COLO668 (cell line): ENCODE measurements around the gene DGKB.

ENCODE experiments used
- DNase-seq: peaks from one replicate; lab custom pipeline; 2025; ENCODE audit not compliant: unreplicated experiment; lab: John Stamatoyannopoulos, UW

Gene DGKB

DNA sequence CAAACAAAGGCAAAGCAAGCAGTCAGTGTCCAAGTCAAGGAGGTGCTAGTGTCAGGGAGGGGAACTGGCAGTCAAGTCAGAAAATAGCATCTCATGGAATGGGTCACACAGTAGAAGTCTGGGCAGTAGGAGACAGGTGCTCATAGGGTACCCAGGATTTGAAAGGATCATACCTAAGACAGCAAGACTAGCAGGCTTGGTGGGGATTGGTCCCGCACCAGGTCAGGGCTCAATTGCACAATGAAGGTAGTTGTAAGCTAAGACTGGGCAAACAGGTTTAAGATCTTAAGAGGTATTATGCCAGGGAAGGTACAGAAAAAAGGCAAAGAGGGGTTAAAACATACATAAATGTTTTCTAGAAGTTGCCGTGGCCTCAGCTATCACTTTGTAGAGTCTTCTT, 731.7 kb downstream of the DGKB start:
- DNase-seq: no peak

- DNase-seq: no peak
Measured at GRCh38 chr7:14158111-14158510, 744.4 kb downstream of the DGKB start.

GRCh38 chr7:14156436-14156835, 746.1 kb downstream of the DGKB start:
- no peak for DNase-seq

DNA sequence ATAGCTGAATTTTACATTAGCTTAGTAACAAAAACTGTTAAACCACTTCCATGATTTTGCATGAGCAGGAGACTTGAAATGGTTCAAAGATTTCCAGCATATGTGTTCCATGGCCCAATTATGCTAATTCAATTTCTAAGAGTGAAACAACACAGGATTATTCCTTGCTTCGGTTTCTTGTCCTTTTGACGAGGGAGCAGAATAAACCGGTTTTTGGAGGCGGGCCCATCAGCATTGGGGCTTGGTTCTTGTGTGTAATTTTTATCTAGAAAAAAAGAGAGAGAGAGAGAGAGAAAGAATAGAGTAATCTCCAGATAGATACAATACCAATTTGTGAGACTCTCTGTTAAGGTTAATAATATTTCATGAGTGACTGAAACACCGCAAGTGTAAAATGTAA, 753.6 kb downstream of the DGKB start:
- no peak for DNase-seq

DNA sequence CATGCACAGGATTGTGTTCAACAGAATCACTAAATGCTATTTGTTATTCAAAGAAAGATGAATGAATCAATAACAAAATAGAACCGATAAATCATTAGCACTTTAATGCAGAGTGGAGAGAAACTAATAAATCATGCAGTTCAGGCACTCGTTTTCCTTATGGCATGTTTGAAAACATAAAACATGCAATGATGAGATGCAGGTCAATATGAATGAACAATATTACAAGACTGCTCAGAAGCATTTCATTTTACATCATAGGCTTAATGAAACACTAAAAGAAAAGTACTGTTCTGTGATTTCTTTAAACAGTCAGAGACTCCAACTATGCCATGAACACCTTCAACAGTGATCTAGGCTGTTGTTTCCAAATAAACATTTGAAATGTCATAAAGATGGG, 755.0 kb downstream of the DGKB start:
- DNase-seq: no peak

DNA sequence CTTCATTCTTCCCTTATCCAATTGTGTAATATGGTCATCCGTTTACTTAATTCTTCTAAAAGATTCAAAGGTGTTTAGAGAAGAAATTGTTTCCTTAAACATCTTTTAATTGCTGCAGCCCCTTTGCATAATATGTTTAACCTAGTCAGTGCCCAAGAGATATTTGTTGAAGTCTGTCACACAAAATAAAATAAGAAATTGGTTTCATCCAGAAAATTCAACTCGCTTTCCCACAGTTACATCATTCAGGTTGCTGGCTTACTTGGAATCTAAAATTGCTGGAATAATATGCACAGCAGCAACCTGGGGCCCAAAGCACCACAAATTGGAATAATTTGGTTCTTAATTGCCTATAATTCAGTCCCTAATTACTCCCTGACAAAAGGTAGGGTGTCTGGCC, 758.0 kb downstream of the DGKB start:
- DNase-seq: no peak

DNA sequence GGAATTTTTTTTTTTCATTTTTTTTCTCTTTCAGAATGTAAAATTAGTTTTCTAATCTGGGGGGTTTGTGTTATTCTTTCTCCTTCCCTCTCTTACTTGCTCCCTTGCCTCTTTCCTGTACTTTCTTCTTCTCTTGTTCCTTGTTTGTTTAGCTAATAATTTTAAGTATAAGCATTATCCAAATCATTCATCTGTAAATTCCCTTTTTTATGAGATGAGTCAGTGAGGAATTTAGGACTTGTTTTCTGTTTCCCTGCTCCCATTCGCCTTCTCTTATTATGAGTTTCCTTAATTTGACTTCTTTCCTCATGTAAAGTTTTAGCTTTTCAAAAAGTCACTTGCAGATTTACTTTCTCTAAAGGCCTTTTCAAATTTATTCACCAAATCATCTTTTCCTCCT, 758.4 kb downstream of the DGKB start:
- no peak for DNase-seq

DNA sequence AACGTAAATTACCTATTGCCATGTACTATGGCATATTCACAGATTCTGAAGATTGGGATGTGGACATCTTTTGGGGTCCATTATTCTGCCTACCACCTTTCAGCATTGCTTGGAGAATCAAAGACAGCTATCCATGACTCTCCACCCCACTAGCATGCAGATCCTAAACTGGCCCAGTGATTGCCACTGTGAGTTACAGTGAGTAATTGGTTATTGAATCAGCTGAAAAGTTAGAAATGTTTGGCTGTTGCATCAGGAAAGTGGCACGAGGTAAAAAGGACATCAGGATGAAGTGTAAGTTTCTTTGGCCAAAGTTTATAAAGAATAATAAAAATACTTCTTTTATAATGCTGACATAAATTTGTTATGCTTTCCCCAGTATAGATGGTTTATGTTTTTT, 764.9 kb downstream of the DGKB start:
- no peak for DNase-seq

GRCh38 chr7:14133752-14134151, 768.8 kb downstream of the DGKB start:
- DNase-seq: no peak

DNA sequence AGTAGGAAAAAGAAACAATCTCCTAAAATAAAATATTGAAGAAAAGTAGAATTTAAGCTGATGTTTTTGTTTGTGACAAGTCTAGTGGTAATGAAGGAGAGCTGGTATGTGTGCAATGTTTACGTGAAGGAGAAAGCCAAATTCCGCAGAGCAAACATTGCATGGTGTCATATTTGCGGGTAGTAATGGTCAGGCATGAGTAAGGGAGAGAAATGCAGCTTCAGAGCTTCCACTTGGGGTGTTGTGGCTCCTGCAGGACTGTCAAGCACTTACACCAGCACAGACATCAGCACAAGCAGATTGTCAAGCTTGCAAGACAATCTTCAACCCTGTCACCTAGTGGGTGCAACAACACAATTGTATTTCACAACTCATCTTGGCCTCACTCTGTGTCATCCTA, 776.6 kb downstream of the DGKB start:
- no peak for DNase-seq

GRCh38 chr7:14124716-14125115, 777.8 kb downstream of the DGKB start:
- no peak for DNase-seq

DNA sequence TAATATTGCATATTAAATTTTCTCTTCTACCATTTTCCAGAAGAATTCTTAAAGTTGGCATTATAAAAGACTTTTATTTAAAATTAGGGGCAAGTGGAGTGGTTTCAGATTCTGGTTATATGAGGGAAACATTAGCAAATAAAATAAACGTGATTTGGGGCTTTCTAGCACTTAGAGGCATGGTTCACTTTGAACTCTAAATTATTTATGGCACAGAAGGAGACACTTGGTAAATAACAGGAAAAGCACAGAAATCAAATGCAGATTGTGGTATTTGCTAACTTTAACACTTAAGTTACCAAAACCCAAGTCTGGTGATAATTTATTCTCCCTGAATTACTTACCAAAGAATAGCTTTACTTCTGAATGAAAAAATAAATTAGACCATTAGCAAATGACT, 778.6 kb downstream of the DGKB start:
- DNase-seq: no peak

- no peak for DNase-seq
Measured at GRCh38 chr7:14115701-14116100, 786.9 kb downstream of the DGKB start.

- no peak for DNase-seq
Measured at GRCh38 chr7:14104861-14105260, 797.7 kb downstream of the DGKB start.

DNA sequence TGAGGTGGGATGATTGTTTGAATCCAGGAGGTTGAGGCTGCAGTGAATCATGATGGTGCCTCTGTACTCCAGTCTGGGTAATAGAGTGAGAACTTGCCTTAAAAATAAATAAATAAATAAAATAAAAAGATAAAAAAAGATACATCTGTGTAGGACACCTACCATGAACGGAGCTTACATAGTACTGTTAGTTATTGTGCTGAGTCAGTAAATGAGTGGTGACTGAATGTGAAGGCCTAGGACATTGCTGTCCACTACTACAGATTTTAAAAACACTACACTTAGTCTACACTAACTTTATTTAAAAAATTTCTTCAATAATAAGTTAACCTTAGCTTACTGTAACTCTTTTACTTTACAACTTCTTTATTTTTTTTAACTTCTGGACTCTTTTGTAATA, 806.4 kb downstream of the DGKB start:
- no peak for DNase-seq

- DNase-seq: no peak
Measured at GRCh38 chr7:14095233-14095950, 807.2 kb downstream of the DGKB start.
